CD4-positive, CD25-positive, alpha-beta regulatory T cell (primary cell): ENCODE measurements around the gene CCL21. TPM values are rescaled to one million over a fixed set of nuclear protein-coding genes. Genes with fewer than 3 reads are reported as not detected.
"Not testable (repeated sequence)": the region's sequence is repeated elsewhere in the genome, so short reads cannot be mapped to it uniquely, and the experiment has no call there.

Experiments
- ATAC-seq, 2 donors: fragments of 150-1000 bp; cut with Tn5 transposase; one replicate each; pipeline ENCODE4 v1.10.0; 2021; ENCODE audit warnings: low read depth in 2 of 2, moderate number of reproducible peaks in 2 of 2, moderate library complexity in 1 of 2
- DNase-seq, 3 donors: peaks; one replicate each; pipeline versions ENCODE4 v3.0.0 to v3.0.0-alpha.2; 2012 to 2022; ENCODE audit warnings: mixed read lengths in 1 of 3
- H3K27ac ChIP-seq: one replicate; pipeline ENCODE4 v1.7.0; 2013; ENCODE audit warnings: mild to moderate bottlenecking, low read length; ENCODE audit not compliant: insufficient read depth, poor library complexity, severe bottlenecking
- H3K27me3 ChIP-seq: one replicate; pipeline ENCODE4 v1.7.0; 2013; ENCODE audit warnings: low read length; ENCODE audit not compliant: control insufficient read depth, insufficient read depth
- H3K36me3 ChIP-seq: one replicate; pipeline ENCODE4 v1.7.0; 2013; ENCODE audit warnings: mild to moderate bottlenecking, low read length, moderate library complexity; ENCODE audit not compliant: control insufficient read depth, insufficient read depth
- H3K4me1 ChIP-seq: 2 replicates; pipeline ENCODE4 v1.7.0; 2013; ENCODE audit warnings: mild to moderate bottlenecking, low read length; ENCODE audit not compliant: insufficient read depth, control insufficient read depth, poor library complexity, severe bottlenecking
- H3K4me3 ChIP-seq: one replicate; pipeline ENCODE4 v1.7.0; 2013; ENCODE audit warnings: low read depth, mild to moderate bottlenecking, low read length, moderate library complexity
- H3K9me3 ChIP-seq, 2 experiments: 1 replicate in 1 of 2; 2 replicates in 1 of 2; pipeline ENCODE4 v1.7.0; 2013; ENCODE audit warnings: low read length in 2 of 2, mild to moderate bottlenecking in 1 of 2, moderate library complexity in 1 of 2; ENCODE audit not compliant: control insufficient read depth in 2 of 2
- H3K27ac Mint-ChIP-seq, 3 donors: one replicate each; pipeline ENCODE4 v1.8.0; 2020 to 2022; ENCODE audit warnings: mild to moderate bottlenecking in 3 of 3, mixed read lengths in 3 of 3, moderate library complexity in 2 of 3
- H3K27me3 Mint-ChIP-seq: one replicate; pipeline ENCODE4 v1.8.0; 2022; ENCODE audit warnings: mild to moderate bottlenecking, mixed read lengths
- H3K36me3 Mint-ChIP-seq: one replicate; pipeline ENCODE4 v1.8.0; 2020; ENCODE audit warnings: mixed read lengths
- H3K4me1 Mint-ChIP-seq, 4 donors: one replicate each; pipeline ENCODE4 v1.8.0; 2020 to 2022; ENCODE audit warnings: mixed read lengths in 4 of 4, mild to moderate bottlenecking in 1 of 4
- H3K4me3 Mint-ChIP-seq, 4 donors: one replicate each; pipeline ENCODE4 v1.8.0; 2020 to 2022; ENCODE audit warnings: mild to moderate bottlenecking in 4 of 4, mixed read lengths in 4 of 4, moderate library complexity in 3 of 4
- H3K9me3 Mint-ChIP-seq, 7 donors: one replicate each; pipeline ENCODE4 v1.8.0; 2020 to 2022; ENCODE audit warnings: mixed read lengths in 7 of 7, mild to moderate bottlenecking in 3 of 7, moderate library complexity in 2 of 7
- polyA plus RNA-seq, 4 donors: library from polyadenylated mRNA; unstranded; fragments of 300-500 nt; fragmentation: Illumina TruSeq; gene quantifications; one replicate each; pipeline ENCODE4 v1.2.3, GENCODE V29; 2021
- total RNA-seq: library from RNA; stranded (reverse); gene quantifications from one replicate; pipeline ENCODE4 v1.2.3, GENCODE V29; 2022

Gene CCL21
- not detected for total RNA-seq
- not detected for polyA plus RNA-seq

- H3K4me1 Mint-ChIP-seq: no peaks in the 10 kb centered on the region
- H3K27ac ChIP-seq: no peak within 1 kb of the TSS
- ATAC-seq: no peak
- H3K27me3 ChIP-seq: peaks cover 13% of the 10 kb centered on the region
- no peaks in the 10 kb centered on the region for H3K9me3 Mint-ChIP-seq
- no peak within 1 kb of the TSS for H3K4me3 ChIP-seq
- H3K9me3 ChIP-seq: no peaks in the 10 kb centered on the region
- H3K36me3 Mint-ChIP-seq: no peaks in the 10 kb centered on the region
- no peak within 1 kb of the TSS for H3K27ac Mint-ChIP-seq
- H3K4me3 Mint-ChIP-seq: no peak within 1 kb of the TSS
- no peaks in the 10 kb centered on the region for H3K4me1 ChIP-seq
- peaks cover 46% of the 10 kb centered on the region for H3K27me3 Mint-ChIP-seq
- no peaks in the 10 kb centered on the region for H3K36me3 ChIP-seq
- DNase-seq: no peak
These were observed at the start of gene CCL21 for GRCh38 chr9:34710023-34710422. Gene CCL21, minus strand, starts transcription at chr9:34710136. Its CDS starts 70 bp downstream, at chr9:34710066.

GRCh38 chr9:34759432-34760134 is 49.6 kb upstream of the CCL21 start:
- H3K4me3 ChIP-seq: no peak overlapping the region
- no peak for ATAC-seq
- Mint-ChIP-seq H3K36me3 (no peaks in the 10 kb centered on the region), H3K9me3 (peaks cover 0 to 6% (median 0%) of the 10 kb centered on the region in 7 donors), H3K27ac (no peak overlapping the region), H3K4me1 (peaks cover 0 to 9% (median 1%) of the 10 kb centered on the region in 4 donors), H3K27me3 (peaks cover 33% of the 10 kb centered on the region), H3K4me3 (no peak overlapping the region)
- H3K36me3 ChIP-seq: no peaks in the 10 kb centered on the region
- H3K9me3 ChIP-seq: no peaks in the 10 kb centered on the region
- peaks cover 7% of the 10 kb centered on the region for H3K27me3 ChIP-seq
- H3K27ac ChIP-seq: no peak overlapping the region
- DNase-seq: no peak
- H3K4me1 ChIP-seq: peaks cover 2% of the 10 kb centered on the region

- peaks cover 16% of the 10 kb centered on the region for H3K27me3 ChIP-seq
- H3K36me3 ChIP-seq, H3K27ac Mint-ChIP-seq, H3K36me3 Mint-ChIP-seq, H3K4me3 ChIP-seq, H3K4me3 Mint-ChIP-seq, H3K27ac ChIP-seq, DNase-seq, H3K9me3 Mint-ChIP-seq, H3K9me3 ChIP-seq, ATAC-seq, H3K4me1 ChIP-seq: not testable (repeated sequence)
- Mint-ChIP-seq H3K27me3 (peaks cover 53% of the 10 kb centered on the region), H3K4me1 (peaks cover 4 to 17% (median 7%) of the 10 kb centered on the region in 4 donors)
These were observed 40.4 kb upstream of the CCL21 start for GRCh38 chr9:34750320-34750719.

- H3K4me3 Mint-ChIP-seq: no peak overlapping the region
These were observed 36.6 kb upstream of the CCL21 start for GRCh38 chr9:34746526-34746925.

GRCh38 chr9:34744295-34745221 is 34.6 kb upstream of the CCL21 start:
- Mint-ChIP-seq H3K4me3 (no peak overlapping the region), H3K36me3 (no peaks in the 10 kb centered on the region), H3K27me3 (peaks cover 38% of the 10 kb centered on the region), H3K4me1 (no peaks in the 10 kb centered on the region), H3K9me3 (peaks cover 0 to 7% (median 4%) of the 10 kb centered on the region in 7 donors), H3K27ac (no peak overlapping the region)
- no peaks in the 10 kb centered on the region for H3K36me3 ChIP-seq
- H3K27ac ChIP-seq: no peak overlapping the region
- H3K9me3 ChIP-seq: peaks cover 0 to 5% of the 10 kb centered on the region in 2 experiments
- no peaks in the 10 kb centered on the region for H3K4me1 ChIP-seq
- DNase-seq: no peak
- ATAC-seq: no peak
- H3K4me3 ChIP-seq: no peak overlapping the region
- peaks cover 9% of the 10 kb centered on the region for H3K27me3 ChIP-seq

More at GRCh38 chr9:34746526-34746925, 36.6 kb upstream of the CCL21 start:
- no peak overlapping the region for H3K4me3 ChIP-seq
- H3K27ac ChIP-seq: no peak overlapping the region
- no peaks in the 10 kb centered on the region for H3K36me3 Mint-ChIP-seq
- peaks cover 48% of the 10 kb centered on the region for H3K27me3 Mint-ChIP-seq
- peaks cover 11% of the 10 kb centered on the region for H3K27me3 ChIP-seq
- ATAC-seq (no peak), DNase-seq (no peak)
- H3K4me1 ChIP-seq: no peaks in the 10 kb centered on the region
- H3K27ac Mint-ChIP-seq: no peak overlapping the region
- peaks cover 0 to 7% (median 4%) of the 10 kb centered on the region in 7 donors for H3K9me3 Mint-ChIP-seq
- H3K36me3 ChIP-seq: no peaks in the 10 kb centered on the region
- H3K9me3 ChIP-seq: peaks cover 0 to 5% of the 10 kb centered on the region in 2 experiments
- no peaks in the 10 kb centered on the region for H3K4me1 Mint-ChIP-seq

- H3K27me3 ChIP-seq: peaks cover 5% of the 10 kb centered on the region
- ATAC-seq: no peak
- peaks cover 25% of the 10 kb centered on the region for H3K27me3 Mint-ChIP-seq
These were observed 32.8 kb upstream of the CCL21 start for GRCh38 chr9:34742710-34743109.

GRCh38 chr9:34741628-34742027 is 31.7 kb upstream of the CCL21 start:
- Histone ChIP-seq H3K36me3 (no peaks in the 10 kb centered on the region), H3K4me3 (no peak overlapping the region), H3K9me3 (no peaks in the 10 kb centered on the region), H3K4me1 (no peaks in the 10 kb centered on the region), H3K27ac (no peak overlapping the region), H3K27me3 (peaks cover 2% of the 10 kb centered on the region)
- H3K4me1 Mint-ChIP-seq: no peaks in the 10 kb centered on the region
- H3K27ac Mint-ChIP-seq: no peak overlapping the region
- H3K4me3 Mint-ChIP-seq: no peak overlapping the region
- ATAC-seq (no peak), DNase-seq (no peak)
- peaks cover 14% of the 10 kb centered on the region for H3K27me3 Mint-ChIP-seq
- no peaks in the 10 kb centered on the region for H3K36me3 Mint-ChIP-seq
- H3K9me3 Mint-ChIP-seq: peaks cover 0 to 3% (median 0%) of the 10 kb centered on the region in 7 donors

More at GRCh38 chr9:34742710-34743109, 32.8 kb upstream of the CCL21 start:
- Mint-ChIP-seq H3K4me3 (no peak overlapping the region), H3K27ac (no peak overlapping the region), H3K9me3 (peaks cover 0 to 6% (median 3%) of the 10 kb centered on the region in 7 donors), H3K36me3 (no peaks in the 10 kb centered on the region), H3K4me1 (no peaks in the 10 kb centered on the region)
- H3K4me1 ChIP-seq: no peaks in the 10 kb centered on the region
- H3K9me3 ChIP-seq: peaks cover 0 to 3% of the 10 kb centered on the region in 2 experiments
- H3K36me3 ChIP-seq: no peaks in the 10 kb centered on the region
- no peak overlapping the region for H3K27ac ChIP-seq
- no peak overlapping the region for H3K4me3 ChIP-seq
- no peak for DNase-seq
